NT2/D1 (cell line): Measurements from ENCODE around the gene RGPD8.
"Not testable (repeated sequence)": the region's sequence is repeated elsewhere in the genome, so short reads cannot be mapped to it uniquely, and the experiment has no call there.

ENCODE experiments used
- SUZ12 ChIP-seq: IDR thresholded peaks from 2 replicates; pipeline ENCODE4 v1.6.1; 2011; ENCODE audit not compliant: insufficient read length, insufficient read depth; ENCODE audit errors: extremely low read depth
- YY1 ChIP-seq: IDR thresholded peaks from 2 replicates; pipeline ENCODE4 v1.6.1; 2011; ENCODE audit not compliant: insufficient read length, insufficient read depth
- ZNF274 ChIP-seq: IDR thresholded peaks from 2 replicates; pipeline ENCODE4 v1.6.1; 2011; ENCODE audit warnings: mild to moderate bottlenecking, low read depth, low read length

DNA sequence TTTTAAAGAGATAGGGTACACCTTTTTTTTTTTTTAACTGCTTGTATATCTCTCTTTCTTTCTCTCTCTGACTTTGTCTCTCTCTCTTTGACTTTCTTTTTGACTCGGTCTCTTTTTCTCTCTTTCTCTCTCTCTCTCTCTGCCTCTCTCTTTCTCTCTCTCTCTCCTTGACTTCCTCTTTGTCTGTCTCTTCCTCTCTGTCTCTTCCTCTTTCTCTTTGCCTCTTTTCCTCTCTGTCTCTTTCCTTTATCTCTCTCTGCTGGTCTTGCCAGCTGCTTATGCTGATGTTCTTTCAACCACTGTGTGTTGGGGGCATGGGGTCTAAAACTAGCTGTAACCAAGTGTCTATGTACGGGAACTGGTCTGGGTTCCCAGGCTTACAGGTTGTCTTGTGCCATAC is 81.2 kb downstream of the RGPD8 start:
- not testable (repeated sequence) for TF ChIP-seq SUZ12, ZNF274, YY1
